Retinal pigment epithelial cell (primary cell): ENCODE results near the gene KRTAP10-6.

Source experiments
- DNase-seq: peaks from one replicate; pipeline ENCODE4 v3.0.0-alpha.2; 2010; ENCODE audit warnings: low read depth
- H3K4me3 ChIP-seq: 2 replicates; pipeline ENCODE4 v1.5.1; 2011; ENCODE audit warnings: mild to moderate bottlenecking, low read length, control low read depth, moderate library complexity
- TF ChIP-seq, protein P1 (sequence below): conservative IDR thresholded peaks from 2 replicates; pipeline ENCODE4 v1.5.1; 2011; ENCODE audit warnings: low read depth, low read length, control low read depth, inconsistent platforms

KRTAP10-6 gene

DNA sequence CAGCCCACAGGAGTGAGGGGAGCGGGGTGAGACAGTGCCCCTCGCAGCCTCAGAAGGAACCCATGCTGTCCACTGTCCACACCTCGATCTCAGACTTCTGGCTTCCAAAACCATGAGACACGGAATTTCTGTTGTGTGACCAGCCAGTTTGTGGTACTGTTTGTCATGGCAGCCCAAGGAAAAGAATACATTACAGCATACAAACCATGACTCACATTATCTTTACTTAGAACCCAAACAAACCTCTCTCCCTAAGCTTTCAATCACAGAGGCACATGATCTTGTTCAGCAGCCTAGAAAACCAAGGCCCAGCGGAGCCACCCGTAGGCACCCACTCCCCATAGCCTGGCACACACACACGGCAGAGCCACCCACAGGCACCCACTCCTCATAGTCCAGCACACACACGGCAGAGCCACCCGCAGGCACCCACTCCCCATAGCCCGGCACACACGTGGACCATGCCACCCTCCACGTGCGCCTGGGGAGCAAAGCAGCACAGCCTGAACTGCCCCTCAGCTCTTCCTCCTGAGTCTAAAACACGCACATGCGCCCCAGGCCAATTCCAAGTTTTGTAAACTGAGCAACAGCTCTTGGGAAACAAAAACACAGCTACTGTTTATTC is 19.2 kb downstream of the KRTAP10-6 start:
- no peak overlapping the region for H3K4me3 ChIP-seq
- TF ChIP-seq, protein P1, sequence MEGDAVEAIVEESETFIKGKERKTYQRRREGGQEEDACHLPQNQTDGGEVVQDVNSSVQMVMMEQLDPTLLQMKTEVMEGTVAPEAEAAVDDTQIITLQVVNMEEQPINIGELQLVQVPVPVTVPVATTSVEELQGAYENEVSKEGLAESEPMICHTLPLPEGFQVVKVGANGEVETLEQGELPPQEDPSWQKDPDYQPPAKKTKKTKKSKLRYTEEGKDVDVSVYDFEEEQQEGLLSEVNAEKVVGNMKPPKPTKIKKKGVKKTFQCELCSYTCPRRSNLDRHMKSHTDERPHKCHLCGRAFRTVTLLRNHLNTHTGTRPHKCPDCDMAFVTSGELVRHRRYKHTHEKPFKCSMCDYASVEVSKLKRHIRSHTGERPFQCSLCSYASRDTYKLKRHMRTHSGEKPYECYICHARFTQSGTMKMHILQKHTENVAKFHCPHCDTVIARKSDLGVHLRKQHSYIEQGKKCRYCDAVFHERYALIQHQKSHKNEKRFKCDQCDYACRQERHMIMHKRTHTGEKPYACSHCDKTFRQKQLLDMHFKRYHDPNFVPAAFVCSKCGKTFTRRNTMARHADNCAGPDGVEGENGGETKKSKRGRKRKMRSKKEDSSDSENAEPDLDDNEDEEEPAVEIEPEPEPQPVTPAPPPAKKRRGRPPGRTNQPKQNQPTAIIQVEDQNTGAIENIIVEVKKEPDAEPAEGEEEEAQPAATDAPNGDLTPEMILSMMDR = no peak
- no peak for DNase-seq

DNA sequence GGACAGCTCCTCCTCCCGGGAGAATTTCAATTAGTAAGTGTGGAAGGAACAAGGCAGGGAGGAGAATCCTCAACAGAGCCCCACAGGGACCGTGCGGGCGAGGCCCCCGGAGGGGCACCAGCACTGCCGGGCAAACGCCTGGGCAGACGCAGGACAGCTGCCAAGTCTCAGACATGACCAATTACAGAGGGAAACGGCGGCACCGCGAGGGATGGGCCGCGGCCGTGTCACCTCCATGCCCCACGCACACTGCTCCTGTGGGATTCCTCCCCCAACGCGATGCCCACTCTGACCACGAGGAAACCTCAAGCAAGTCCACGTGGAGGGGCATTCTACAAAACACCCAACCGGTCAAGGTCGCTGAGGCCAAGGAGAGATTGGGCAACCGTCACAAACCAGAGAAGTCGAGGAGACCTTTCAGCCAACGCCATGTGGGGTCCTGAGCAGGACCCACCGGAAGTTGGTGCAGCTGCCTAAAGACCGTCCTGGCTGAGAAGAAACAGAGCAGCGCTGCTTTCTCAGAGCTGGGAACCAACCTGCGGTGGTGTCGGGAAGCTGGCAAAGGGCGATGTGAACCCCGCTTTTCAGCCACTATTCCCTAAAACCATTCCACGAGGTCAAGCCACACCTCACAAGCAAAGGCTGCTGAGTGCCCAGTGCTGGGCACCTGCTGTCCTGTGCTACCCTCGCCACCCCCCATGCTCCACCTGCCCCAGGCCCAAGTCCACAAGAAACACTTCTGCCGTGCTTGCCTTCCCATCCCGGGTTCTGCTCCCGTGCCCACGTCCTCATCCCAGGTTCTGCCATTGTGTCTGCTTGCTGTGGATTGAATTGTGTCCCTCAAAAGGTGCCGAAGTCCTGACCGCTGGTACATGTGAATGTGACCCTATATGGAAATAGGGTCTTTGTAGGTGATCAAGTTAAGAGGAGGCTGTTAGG is 20.2 kb downstream of the KRTAP10-6 start:
- TF ChIP-seq, protein P1 = no peak
- no peak overlapping the region for H3K4me3 ChIP-seq
- DNase-seq = no peak

DNA sequence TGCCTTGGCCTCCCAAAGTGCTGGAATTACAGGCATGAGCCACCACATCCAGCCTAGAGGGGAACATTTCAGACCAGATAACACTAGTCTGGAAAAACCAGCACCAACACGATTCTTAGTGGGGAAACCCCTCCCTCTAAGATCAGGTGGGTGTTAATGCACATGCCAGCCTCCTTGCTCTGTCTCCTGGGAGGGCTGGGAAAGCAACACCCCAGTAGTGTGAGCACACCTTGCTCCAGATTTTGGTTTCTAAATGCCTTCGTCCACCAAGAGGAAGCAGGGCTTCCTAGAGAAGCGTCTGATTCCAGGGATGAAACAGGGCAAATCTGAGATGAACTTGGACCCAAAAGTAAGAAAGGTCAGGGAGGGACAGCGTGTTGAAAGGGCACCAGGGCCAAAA is 21.0 kb downstream of the KRTAP10-6 start:
- DNase-seq = no peak
- H3K4me3 ChIP-seq = no peak overlapping the region
- TF ChIP-seq, protein P1 = no peak

DNA sequence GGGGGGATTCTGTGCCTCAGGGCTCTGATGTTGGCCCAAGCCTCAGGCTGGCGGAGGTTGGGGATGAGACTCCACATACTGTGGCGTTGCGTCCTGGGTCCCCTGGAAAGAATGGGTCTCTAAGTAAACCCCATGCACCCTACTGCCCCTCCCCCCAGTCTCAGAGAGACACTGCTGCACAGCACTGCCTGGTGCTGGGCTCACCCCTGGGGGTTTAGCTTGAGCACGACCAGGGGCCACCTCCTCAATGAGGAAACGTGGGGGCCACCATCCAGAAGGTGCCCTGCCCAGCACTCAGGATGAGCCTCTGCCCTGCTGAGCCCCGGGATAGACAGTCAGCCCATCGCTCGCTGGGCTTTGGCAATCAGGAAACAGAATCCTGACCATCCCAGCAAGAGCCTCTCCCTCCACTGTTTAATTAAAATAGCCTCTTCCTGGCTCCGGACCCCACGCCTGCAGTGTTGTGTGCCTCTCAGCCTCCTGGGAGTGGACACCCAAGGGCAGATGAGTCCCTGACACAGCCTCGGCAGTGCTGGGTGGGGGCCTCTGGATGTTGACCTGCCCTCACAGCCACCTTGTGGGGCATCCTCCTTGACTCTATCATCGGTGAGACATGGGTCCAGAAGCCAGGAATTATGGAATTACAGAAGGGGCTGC is 22.3 kb downstream of the KRTAP10-6 start:
- no peak for DNase-seq
- TF ChIP-seq, protein P1 = no peak
- no peak overlapping the region for H3K4me3 ChIP-seq

DNA sequence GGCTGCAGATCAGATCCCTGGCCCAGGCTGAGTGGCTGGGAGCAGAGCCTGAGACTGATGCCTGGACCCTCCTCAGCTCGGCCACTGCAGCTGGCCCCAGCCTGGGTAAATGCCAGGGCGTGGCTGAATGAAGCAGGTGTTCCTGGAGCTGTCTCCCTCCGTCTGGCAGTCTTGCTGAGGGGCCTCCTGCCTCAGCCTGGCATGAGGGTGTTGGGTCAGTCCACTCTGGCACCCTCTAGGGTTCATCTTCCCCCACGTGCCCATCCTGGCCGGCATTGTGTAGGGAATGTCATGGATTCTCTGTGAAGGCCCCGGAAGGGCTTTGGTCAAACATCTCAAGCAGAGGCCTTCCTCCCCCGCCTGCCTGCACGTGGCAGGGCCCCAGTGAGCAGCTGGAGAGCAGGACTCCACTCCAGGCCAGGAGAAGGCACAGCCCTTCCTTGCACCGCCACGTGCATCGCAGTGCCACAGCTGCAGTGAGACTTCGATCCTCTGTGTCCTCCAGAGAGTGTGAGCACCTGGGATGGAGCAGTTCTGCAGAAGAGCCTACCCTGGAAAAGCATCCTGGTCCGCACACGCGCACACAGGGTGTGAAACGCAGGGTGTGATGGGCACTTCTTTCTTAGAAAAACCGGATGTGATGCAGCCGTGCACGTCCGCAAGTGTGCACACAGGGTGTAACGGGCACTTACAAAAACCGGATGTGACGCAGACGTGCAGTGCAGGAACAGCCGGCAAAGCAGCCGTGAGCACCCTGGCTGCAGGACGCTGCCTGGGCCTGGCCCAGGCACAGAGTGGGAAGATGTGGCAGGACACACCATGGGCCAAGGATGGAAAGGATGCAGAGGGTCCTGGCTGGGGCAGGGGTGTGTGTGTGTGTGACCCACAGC is 23.4 kb downstream of the KRTAP10-6 start:
- DNase-seq = no peak
- TF ChIP-seq, protein P1 = no peak
- H3K4me3 ChIP-seq = no peak overlapping the region

DNA sequence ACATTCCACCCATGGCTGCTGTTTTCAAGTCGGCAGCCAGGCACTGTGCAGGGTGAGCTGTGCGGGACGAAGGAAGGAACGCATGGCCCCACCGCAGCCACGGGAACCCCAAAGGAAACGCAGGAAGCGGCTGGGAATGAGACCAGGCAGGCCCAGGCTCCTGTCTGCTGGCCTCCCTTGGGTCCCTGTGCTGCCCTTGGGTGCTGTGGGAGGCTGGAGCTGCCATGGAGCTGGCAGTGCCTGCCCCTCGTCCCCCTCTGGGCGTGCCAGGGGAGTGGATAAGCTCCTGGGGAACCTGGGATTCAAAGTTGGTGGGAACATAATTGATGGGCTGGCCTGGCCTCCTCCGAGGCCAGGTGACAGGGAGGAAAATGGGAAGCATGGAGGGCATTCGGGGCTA is 24.0 kb downstream of the KRTAP10-6 start:
- DNase-seq = no peak
- TF ChIP-seq, protein P1 = no peak
- H3K4me3 ChIP-seq = no peak overlapping the region
